K562 (cell line): ENCODE data around the gene MOK. TPM values are rescaled to one million over a fixed set of nuclear protein-coding genes. Genes with fewer than 3 reads are reported as not detected.

ENCODE experiments used
- ATAC-seq: fragments of 200-7000 bp; cut with Tn5 transposase; 3 replicates; pipeline ENCODE4 v1.9.1; 2020; ENCODE audit warnings: moderate library complexity
- BruUV-seq: library from RNA; stranded (reverse); fragments of 400-500 nt; replicated peaks from 2 replicates; lab custom pipeline; 2021; lab: Mats Ljungman, UMichigan
- CTCF ChIA-PET: fragments of 300-600 bp; formaldehyde crosslinking; extraction: SDS; loops from one replicate; lab custom pipeline; 2021; ENCODE audit warnings: low intra/inter-chr PET ratio; lab: Yijun Ruan, JAX
- POLR2A ChIA-PET: fragments of 300-600, 350-650 bp; sonication (Branson Sonifier 250); formaldehyde crosslinking; extraction: SDS; loops from one replicate; lab custom pipeline; 2021; ENCODE audit warnings: antibody characterized with exemption, inconsistent platforms; lab: Yijun Ruan, JAX
- DNase-seq, 4 experiments: peaks; one replicate each; pipeline versions ENCODE4 v3.0.0 to v3.0.0-alpha.2; 2011 to 2018; ENCODE audit warnings: low spot score in 3 of 4, mixed read lengths in 3 of 4; ENCODE audit errors: extremely low read depth in 1 of 4
- FAIRE-seq: peaks from 2 replicates; lab custom pipeline; 2011; peaks lifted over from hg19 to GRCh38; lab: Jason Lieb, UNC
- H2AFZ ChIP-seq: 2 replicates; pipeline ENCODE4 v1.6.0; 2011; ENCODE audit warnings: low read depth, low read length, control low read depth, inconsistent platforms
- H3K27ac ChIP-seq: fragments of 200-600 bp; 3 replicates; pipeline ENCODE4 v1.8.0; 2011; ENCODE audit warnings: low read depth, mild to moderate bottlenecking, control low read depth, inconsistent platforms, low read length, moderate library complexity, mixed read lengths; ENCODE audit errors: extremely low read depth
- H3K27me3 ChIP-seq, 2 experiments: fragments of 300-600 bp in 1 of 2; 2 replicates in 1 of 2; 3 replicates in 1 of 2; pipeline versions ENCODE4 v1.6.0 to v1.8.0; 2011; ENCODE audit warnings: inconsistent platforms in 2 of 2, low read length in 2 of 2, mild to moderate bottlenecking in 1 of 2, mixed read lengths in 1 of 2, moderate library complexity in 1 of 2; ENCODE audit not compliant: control insufficient read depth in 2 of 2, insufficient read depth in 2 of 2
- H3K36me3 ChIP-seq: fragments of 300-600 bp; 3 replicates; pipeline ENCODE4 v1.8.0; 2011; ENCODE audit warnings: mild to moderate bottlenecking, low read length, inconsistent platforms; ENCODE audit not compliant: control insufficient read depth, insufficient read depth
- H3K4me1 ChIP-seq, 2 experiments: fragments of 200-600 bp in 1 of 2; replicated peaks in 1 of 2; 2 replicates in 1 of 2; 3 replicates in 1 of 2; pipeline versions ENCODE4 v1.5.1 to v1.8.0; 2011; ENCODE audit warnings: inconsistent platforms in 2 of 2, low read length in 2 of 2, mild to moderate bottlenecking in 1 of 2, mixed read lengths in 1 of 2, moderate library complexity in 1 of 2; ENCODE audit not compliant: control insufficient read depth in 2 of 2, insufficient read depth in 2 of 2
- H3K4me2 ChIP-seq: 2 replicates; pipeline ENCODE4 v1.6.1; 2011; ENCODE audit warnings: low read length, control low read depth, inconsistent platforms, mixed read lengths; ENCODE audit not compliant: insufficient read depth
- H3K4me3 ChIP-seq: fragments of 200-600 bp; sonication (generic), shearing (Covaris generic); 2 replicates; pipeline ENCODE4 v1.5.1; 2016; ENCODE audit warnings: control low read depth, inconsistent platforms
- H3K79me2 ChIP-seq: fragments of 200-600 bp; 3 replicates; pipeline ENCODE4 v1.8.0; 2011; ENCODE audit warnings: low read length, inconsistent platforms; ENCODE audit not compliant: control insufficient read depth, insufficient read depth
- H3K9ac ChIP-seq, 2 experiments: 2 replicates each; pipeline versions ENCODE4 v1.6.0 to v1.6.1; 2011; ENCODE audit warnings: low read depth in 2 of 2, low read length in 2 of 2, control low read depth in 1 of 2, inconsistent platforms in 1 of 2, mild to moderate bottlenecking in 1 of 2, mixed read lengths in 1 of 2; ENCODE audit not compliant: insufficient read depth in 1 of 2
- H3K9me1 ChIP-seq: one replicate; pipeline ENCODE4 v1.6.0; 2011; ENCODE audit warnings: inconsistent platforms, mild to moderate bottlenecking, low read length, moderate library complexity; ENCODE audit not compliant: control insufficient read depth, insufficient read depth
- H3K9me3 ChIP-seq: replicated peaks from 2 replicates; pipeline ENCODE4 v1.5.1; 2011; ENCODE audit warnings: low read depth, low read length, inconsistent platforms; ENCODE audit not compliant: control insufficient read depth, insufficient read depth
- H4K20me1 ChIP-seq: replicated peaks from 2 replicates; pipeline ENCODE4 v1.6.1; 2011; ENCODE audit warnings: low read length, inconsistent platforms, mixed read lengths; ENCODE audit not compliant: control insufficient read depth, insufficient read depth
- CTCF ChIP-seq, 3 experiments: IDR thresholded peaks in 2 of 3; conservative IDR thresholded peaks in 1 of 3; 2 replicates each; pipeline ENCODE4 v1.5.1; 2011 to 2012; ENCODE audit warnings: low read length in 3 of 3, mild to moderate bottlenecking in 3 of 3, control low read depth in 2 of 3, improper control_type of control experiment in 1 of 3, inconsistent platforms in 1 of 3, low read depth in 1 of 3, mixed read lengths in 1 of 3, moderate library complexity in 1 of 3; ENCODE audit not compliant: insufficient read depth in 2 of 3
- DLX4 ChIP-seq: fragments of 250-450 bp; sonication (Bioruptor Pico); IDR thresholded peaks from 2 replicates; pipeline ENCODE4 v1.6.1; 2021; ENCODE audit warnings: mild to moderate bottlenecking
- HSF4 ChIP-seq: fragments of 250-450 bp; sonication (Bioruptor Pico); IDR thresholded peaks from 2 replicates; pipeline ENCODE4 v2.1.2; 2022; ENCODE audit warnings: mild to moderate bottlenecking, moderate library complexity, borderline replicate concordance
- POLR2G ChIP-seq: fragments of 200-400 bp; formaldehyde crosslinking; IDR thresholded peaks from 2 replicates; pipeline ENCODE4 v1.6.1; 2017; ENCODE audit warnings: low read depth, mild to moderate bottlenecking, antibody characterized with exemption, low read length, moderate library complexity
- RBM17 ChIP-seq: fragments of 200-400 bp; formaldehyde crosslinking; IDR thresholded peaks from 2 replicates; pipeline ENCODE4 v1.6.1; 2017; ENCODE audit warnings: low read depth, mild to moderate bottlenecking, low read length, borderline replicate concordance
- RFX5 ChIP-seq: IDR thresholded peaks from 2 replicates; pipeline ENCODE4 v1.6.1; 2011; ENCODE audit warnings: low read depth, mild to moderate bottlenecking, improper control_type of control experiment, low read length
- ZBTB49 ChIP-seq: sonication (generic); formaldehyde crosslinking; IDR thresholded peaks from 2 replicates; pipeline ENCODE4 v1.8.0; 2022; ENCODE audit warnings: missing genetic modification reagents, mild to moderate bottlenecking, borderline replicate concordance
- WGBS: fragments of 100-300 bp; shearing (Covaris generic); methylation state at CpG from one replicate; pipeline ENCODE4 v1.1.6; 2016; ENCODE audit warnings: low coverage, mixed read lengths; ENCODE audit not compliant: insufficient coverage; ENCODE audit errors: missing lambda C conversion rate; 5-methylcytosine and 5-hydroxymethylcytosine counted together
- in situ Hi-C: fragments of 300-500 bp; cut with MboI; formaldehyde crosslinking; loops from 4 replicates; pipeline ENCODE4 v1.15.0; 2018; ENCODE audit warnings: inconsistent platforms, mixed read lengths
- intact Hi-C: fragments of 100-400 bp; cut with micrococcal nuclease; formaldehyde crosslinking; loops from 2 replicates; pipeline ENCODE4 v1.14.2; 2022
- polyA plus RNA-seq, 8 experiments: library from polyadenylated mRNA; depleted of rRNA in 4 of 8; stranded (reverse) in 5 of 8; unstranded in 3 of 8; fragments of >200 nt; fragmentation: Nextera tagmentation in 2 of 8; fragmentation: Illumina TruSeq in 1 of 8; extraction: Ambion mirVana in 2 of 8; extraction: Trizol in 1 of 8; gene quantifications; 2 replicates each; pipeline versions ENCODE4 v1.2.1 to v1.2.3, GENCODE V29; 2011 to 2014; ENCODE audit warnings: inconsistent platforms in 1 of 8, missing spikeins in 1 of 8
- total RNA-seq, 7 experiments: library from RNA; depleted of rRNA in 6 of 7; stranded (reverse); fragments of >200 nt in 6 of 7; fragmentation: Illumina TruSeq in 2 of 7; extraction: Trizol in 2 of 7; gene quantifications; 2 replicates each; pipeline versions ENCODE4 v1.2.1 to v1.2.3, GENCODE V29; 2011 to 2021; ENCODE audit warnings: low replicate concordance in 1 of 7

Gene MOK
- total and polyA plus RNA-seq, 9 of the 15 experiments (the other 6 are each of a cell fraction or from before 2014, with no cell fraction given), result 1.3 to 8.4 (median 5.3) TPM

- Histone ChIP-seq H3K36me3 (0 out of 3 replicates have a peak, but pooled peaks cover 4% of the 10 kb centered on the region), H3K4me3 (no peak overlapping the region), H3K9me1 (no peaks in the 10 kb centered on the region), H3K4me2 (no peak overlapping the region), H3K9ac (no peak overlapping the region), H2AFZ (no peak overlapping the region), H3K27me3 (no peaks in the 10 kb centered on the region), H3K79me2 (no peaks in the 10 kb centered on the region), H3K9me3 (no peaks in the 10 kb centered on the region), H3K4me1 (no peaks in the 10 kb centered on the region; a peak in 1 of 5 replicates), H3K27ac (no peak overlapping the region), H4K20me1 (no peaks in the 10 kb centered on the region)
- BruUV-seq, result no TSS peak
- ChIA-PET CTCF (no interaction called here), POLR2A (no interaction called here)
- in situ Hi-C loops (no loop called here), intact Hi-C loops (no loop called here)
- DNase-seq, result no peak
- no peak for ATAC-seq
- no peak for FAIRE-seq
- 84% methylated on average over 15 of the region's 27 CpGs for WGBS
- no peak for TF ChIP-seq ZBTB49 (CRISPR knock-in tag)
- no peak for TF ChIP-seq RFX5
- TF ChIP-seq CTCF (IDR thresholded peaks at IDR 0.05 in 2 of 3, conservative IDR thresholded peaks at IDR 0.05 in 1 of 3; ENCODE audit: insufficient read depth in 2 of 3, low read depth in 1 of 3, low read length in 3 of 3), result peak in 1 of 3 experiments; percentile 26; a peak in 1 of 6 replicates
- no peak for TF ChIP-seq DLX4 (CRISPR knock-in tag)
- TF ChIP-seq POLR2G, result peak; percentile 18; the same call in 1 of the 2 replicates
- TF ChIP-seq HSF4 (CRISPR knock-in tag), result no peak
- TF ChIP-seq RBM17, result no peak
- TF ChIP-seq, all 486 proteins: peak for 2
Observed at GRCh38 chr14:102226356-102227125, 78.4 kb downstream of the MOK start.
